Frontal cortex (tissue), 4 donors: ENCODE measurements around the gene PITPNB. TPM values are rescaled to one million over a fixed set of nuclear protein-coding genes. Genes with fewer than 3 reads are reported as not detected.

Source experiments
- DNase-seq, 2 donors: peaks; one replicate each; pipeline ENCODE4 v3.0.0; 2012; ENCODE audit warnings: low spot score in 2 of 2
- FAIRE-seq: peaks from 2 replicates; lab custom pipeline; 2012; peaks lifted over from hg19 to GRCh38; lab: Jason Lieb, UNC
- total RNA-seq: library from RNA; depleted of rRNA; stranded (reverse); fragments of >200 nt; gene quantifications from one replicate; pipeline ENCODE4 v1.2.3, GENCODE V29; 2014
- donor health status: control.
- donor health status: control.
- donor health status: control.

PITPNB gene
- total RNA-seq, 1 donor from 2014 or later, result 39.1 TPM

- DNase-seq (no peak), FAIRE-seq (no peak)
These were observed 6.3 kb upstream of the PITPNB start for GRCh38 chr22:27925331-27925730.

GRCh38 chr22:27919942-27920755 is 1.1 kb upstream of the PITPNB start:
- no peak for FAIRE-seq
- no peak for DNase-seq

- FAIRE-seq (no peak), DNase-seq (peak in 1 of 2 donors; percentile 54)
These were observed 475 bp downstream of the PITPNB start for GRCh38 chr22:27918341-27919221.

- no peak for FAIRE-seq
- DNase-seq, result no peak
These were observed 3.1 kb downstream of the PITPNB start for GRCh38 chr22:27915986-27916385.

GRCh38 chr22:27913162-27913741 is 5.8 kb downstream of the PITPNB start:
- no peak for DNase-seq
- FAIRE-seq, result no peak

GRCh38 chr22:27912101-27912500 is 7.0 kb downstream of the PITPNB start:
- DNase-seq, result no peak
- FAIRE-seq, result no peak

GRCh38 chr22:27911330-27911729 is 7.7 kb downstream of the PITPNB start:
- DNase-seq (no peak), FAIRE-seq (no peak)

GRCh38 chr22:27906241-27906640 is 12.8 kb downstream of the PITPNB start:
- no peak for DNase-seq
- no peak for FAIRE-seq

GRCh38 chr22:27905653-27906052 is 13.4 kb downstream of the PITPNB start:
- FAIRE-seq (no peak), DNase-seq (no peak)

- no peak for DNase-seq
- FAIRE-seq, result no peak
These were observed 15.1 kb downstream of the PITPNB start for GRCh38 chr22:27903805-27904473.

GRCh38 chr22:27900153-27900552 is 18.9 kb downstream of the PITPNB start:
- FAIRE-seq (no peak), DNase-seq (no peak)

GRCh38 chr22:27896245-27896644 is 22.8 kb downstream of the PITPNB start:
- no peak for FAIRE-seq

GRCh38 chr22:27895600-27895999 is 23.5 kb downstream of the PITPNB start:
- no peak for FAIRE-seq

More at GRCh38 chr22:27896245-27896644, 22.8 kb downstream of the PITPNB start:
- DNase-seq, result no peak

GRCh38 chr22:27892811-27893210 is 26.2 kb downstream of the PITPNB start:
- DNase-seq (no peak), FAIRE-seq (no peak)

More at GRCh38 chr22:27895600-27895999, 23.5 kb downstream of the PITPNB start:
- no peak for DNase-seq

- FAIRE-seq, result no peak
- no peak for DNase-seq
These were observed 27.0 kb downstream of the PITPNB start for GRCh38 chr22:27892064-27892463.

GRCh38 chr22:27888310-27888709 is 30.7 kb downstream of the PITPNB start:
- DNase-seq, result no peak
- FAIRE-seq, result no peak

- FAIRE-seq, result no peak
- DNase-seq, result no peak
These were observed 32.3 kb downstream of the PITPNB start for GRCh38 chr22:27886843-27887151.

GRCh38 chr22:27885977-27886842 is 32.8 kb downstream of the PITPNB start:
- FAIRE-seq (peak; percentile 72), DNase-seq (peak; percentile 36 to 53)

- no peak for FAIRE-seq
These were observed 35.3 kb downstream of the PITPNB start for GRCh38 chr22:27883656-27884350.

More at GRCh38 chr22:27883656-27884350, 35.3 kb downstream of the PITPNB start:
- DNase-seq, result no peak
